ENCODE measurements around the gene DIDO1.

DNA sequence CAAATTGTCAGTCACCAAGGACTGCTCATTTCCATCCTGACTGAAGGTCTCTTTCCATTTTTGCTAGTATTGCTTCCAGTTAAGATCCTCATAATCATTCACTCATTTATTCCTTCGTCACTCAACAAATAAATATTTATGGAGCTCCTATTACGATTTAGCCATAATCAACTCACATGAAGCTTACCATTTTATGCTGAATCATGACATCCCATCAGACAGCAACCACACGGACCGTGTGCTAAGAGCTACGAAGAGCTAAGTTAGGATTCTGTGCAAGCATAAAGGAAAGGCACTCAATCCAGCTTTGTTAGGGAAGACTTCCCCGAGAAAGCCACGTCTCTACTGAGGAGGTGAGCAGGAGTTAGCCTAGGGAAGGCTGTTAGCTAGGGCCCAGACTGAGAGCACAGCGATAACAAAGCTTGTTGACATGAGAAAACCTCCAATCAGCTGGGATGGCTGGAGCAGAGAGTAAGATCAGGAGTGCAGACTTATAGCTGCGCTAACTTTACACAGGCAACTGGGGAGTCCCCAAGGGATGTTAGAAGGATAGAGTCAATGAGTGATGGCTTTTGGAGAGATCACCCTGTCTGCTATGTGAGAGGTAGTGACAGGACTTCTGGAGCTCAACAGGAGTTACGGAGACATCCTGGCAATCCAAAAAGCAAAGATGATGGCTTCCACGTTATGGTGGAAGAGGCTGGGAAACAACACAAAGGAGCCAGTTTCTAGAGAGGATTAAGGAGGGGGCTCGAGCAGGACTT is 9.1 kb upstream of the DIDO1 start:
- TF ChIP-seq TAF1 (IDR thresholded peaks at IDR 0.05; ENCODE audit: borderline replicate concordance, insufficient read depth, low read length) (no peak), SIN3A (IDR thresholded peaks at IDR 0.05; ENCODE audit: borderline replicate concordance, insufficient read depth, low read length) (no peak)
- TF ChIP-seq, protein P1, sequence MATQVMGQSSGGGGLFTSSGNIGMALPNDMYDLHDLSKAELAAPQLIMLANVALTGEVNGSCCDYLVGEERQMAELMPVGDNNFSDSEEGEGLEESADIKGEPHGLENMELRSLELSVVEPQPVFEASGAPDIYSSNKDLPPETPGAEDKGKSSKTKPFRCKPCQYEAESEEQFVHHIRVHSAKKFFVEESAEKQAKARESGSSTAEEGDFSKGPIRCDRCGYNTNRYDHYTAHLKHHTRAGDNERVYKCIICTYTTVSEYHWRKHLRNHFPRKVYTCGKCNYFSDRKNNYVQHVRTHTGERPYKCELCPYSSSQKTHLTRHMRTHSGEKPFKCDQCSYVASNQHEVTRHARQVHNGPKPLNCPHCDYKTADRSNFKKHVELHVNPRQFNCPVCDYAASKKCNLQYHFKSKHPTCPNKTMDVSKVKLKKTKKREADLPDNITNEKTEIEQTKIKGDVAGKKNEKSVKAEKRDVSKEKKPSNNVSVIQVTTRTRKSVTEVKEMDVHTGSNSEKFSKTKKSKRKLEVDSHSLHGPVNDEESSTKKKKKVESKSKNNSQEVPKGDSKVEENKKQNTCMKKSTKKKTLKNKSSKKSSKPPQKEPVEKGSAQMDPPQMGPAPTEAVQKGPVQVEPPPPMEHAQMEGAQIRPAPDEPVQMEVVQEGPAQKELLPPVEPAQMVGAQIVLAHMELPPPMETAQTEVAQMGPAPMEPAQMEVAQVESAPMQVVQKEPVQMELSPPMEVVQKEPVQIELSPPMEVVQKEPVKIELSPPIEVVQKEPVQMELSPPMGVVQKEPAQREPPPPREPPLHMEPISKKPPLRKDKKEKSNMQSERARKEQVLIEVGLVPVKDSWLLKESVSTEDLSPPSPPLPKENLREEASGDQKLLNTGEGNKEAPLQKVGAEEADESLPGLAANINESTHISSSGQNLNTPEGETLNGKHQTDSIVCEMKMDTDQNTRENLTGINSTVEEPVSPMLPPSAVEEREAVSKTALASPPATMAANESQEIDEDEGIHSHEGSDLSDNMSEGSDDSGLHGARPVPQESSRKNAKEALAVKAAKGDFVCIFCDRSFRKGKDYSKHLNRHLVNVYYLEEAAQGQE (IDR thresholded peaks at IDR 0.05; ENCODE audit: insufficient read depth in 1 of 2, low read depth in 2 of 2, low read length in 2 of 2), result no peak
